Measurements from ENCODE around the gene ANKRD63. TPM values are rescaled to one million over a fixed set of nuclear protein-coding genes. Genes with fewer than 3 reads are reported as not detected.

The ANKRD63 gene
- total RNA-seq, 4 donors from 2014 or later, result not detected

- Histone ChIP-seq H3K36me3 (no peaks in the 10 kb centered on the region), H3K4me3 (no peak overlapping the region), H3K4me1 (no peaks in the 10 kb centered on the region), H3K27ac (no peak overlapping the region), H3K9me3 (no peaks in the 10 kb centered on the region), H3K27me3 (no peaks in the 10 kb centered on the region)
- no peak for TF ChIP-seq POLR2A (IDR thresholded peaks at IDR 0.05)
- TF ChIP-seq, protein P1, sequence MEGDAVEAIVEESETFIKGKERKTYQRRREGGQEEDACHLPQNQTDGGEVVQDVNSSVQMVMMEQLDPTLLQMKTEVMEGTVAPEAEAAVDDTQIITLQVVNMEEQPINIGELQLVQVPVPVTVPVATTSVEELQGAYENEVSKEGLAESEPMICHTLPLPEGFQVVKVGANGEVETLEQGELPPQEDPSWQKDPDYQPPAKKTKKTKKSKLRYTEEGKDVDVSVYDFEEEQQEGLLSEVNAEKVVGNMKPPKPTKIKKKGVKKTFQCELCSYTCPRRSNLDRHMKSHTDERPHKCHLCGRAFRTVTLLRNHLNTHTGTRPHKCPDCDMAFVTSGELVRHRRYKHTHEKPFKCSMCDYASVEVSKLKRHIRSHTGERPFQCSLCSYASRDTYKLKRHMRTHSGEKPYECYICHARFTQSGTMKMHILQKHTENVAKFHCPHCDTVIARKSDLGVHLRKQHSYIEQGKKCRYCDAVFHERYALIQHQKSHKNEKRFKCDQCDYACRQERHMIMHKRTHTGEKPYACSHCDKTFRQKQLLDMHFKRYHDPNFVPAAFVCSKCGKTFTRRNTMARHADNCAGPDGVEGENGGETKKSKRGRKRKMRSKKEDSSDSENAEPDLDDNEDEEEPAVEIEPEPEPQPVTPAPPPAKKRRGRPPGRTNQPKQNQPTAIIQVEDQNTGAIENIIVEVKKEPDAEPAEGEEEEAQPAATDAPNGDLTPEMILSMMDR (IDR thresholded peaks at IDR 0.05), result no peak
- DNase-seq, result no peak
Observed at GRCh38 chr15:40270246-40270995, 12.4 kb downstream of the ANKRD63 start.

GRCh38 chr15:40269604-40270003, 13.3 kb downstream of the ANKRD63 start:
- TF ChIP-seq POLR2A (IDR thresholded peaks at IDR 0.05), result no peak
- H3K9me3 ChIP-seq, result no peaks in the 10 kb centered on the region
- no peak overlapping the region for H3K4me3 ChIP-seq
- no peaks in the 10 kb centered on the region for H3K4me1 ChIP-seq
- no peak overlapping the region for H3K27ac ChIP-seq
- H3K27me3 ChIP-seq, result no peaks in the 10 kb centered on the region
- DNase-seq, result no peak
- H3K36me3 ChIP-seq, result no peaks in the 10 kb centered on the region

GRCh38 chr15:40267670-40268069, 15.2 kb downstream of the ANKRD63 start:
- Histone ChIP-seq H3K4me1 (no peaks in the 10 kb centered on the region), H3K36me3 (no peaks in the 10 kb centered on the region), H3K27ac (no peak overlapping the region), H3K9me3 (no peaks in the 10 kb centered on the region), H3K27me3 (no peaks in the 10 kb centered on the region), H3K4me3 (no peak overlapping the region)
- TF ChIP-seq, protein P1 (IDR thresholded peaks at IDR 0.05), result no peak
- TF ChIP-seq POLR2A (IDR thresholded peaks at IDR 0.05), result no peak
- DNase-seq, result no peak

- DNase-seq, result no peak
- no peak overlapping the region for H3K4me3 ChIP-seq
- H3K36me3 ChIP-seq, result no peaks in the 10 kb centered on the region
- no peaks in the 10 kb centered on the region for H3K27me3 ChIP-seq
- no peaks in the 10 kb centered on the region for H3K9me3 ChIP-seq
- TF ChIP-seq, protein P1 (IDR thresholded peaks at IDR 0.05), result no peak
- no peak for TF ChIP-seq POLR2A (IDR thresholded peaks at IDR 0.05)
- no peak overlapping the region for H3K27ac ChIP-seq
- no peaks in the 10 kb centered on the region for H3K4me1 ChIP-seq
Observed at GRCh38 chr15:40266828-40267304, 16.0 kb downstream of the ANKRD63 start.

GRCh38 chr15:40265875-40266274, 17.0 kb downstream of the ANKRD63 start:
- H3K36me3 ChIP-seq, result no peaks in the 10 kb centered on the region
- H3K27me3 ChIP-seq, result no peaks in the 10 kb centered on the region
- H3K4me3 ChIP-seq, result no peak overlapping the region
- no peak for DNase-seq
- H3K4me1 ChIP-seq, result no peaks in the 10 kb centered on the region
- TF ChIP-seq POLR2A (IDR thresholded peaks at IDR 0.05), result no peak
- TF ChIP-seq, protein P1 (IDR thresholded peaks at IDR 0.05), result no peak
- H3K9me3 ChIP-seq, result no peaks in the 10 kb centered on the region
- no peak overlapping the region for H3K27ac ChIP-seq

DNA sequence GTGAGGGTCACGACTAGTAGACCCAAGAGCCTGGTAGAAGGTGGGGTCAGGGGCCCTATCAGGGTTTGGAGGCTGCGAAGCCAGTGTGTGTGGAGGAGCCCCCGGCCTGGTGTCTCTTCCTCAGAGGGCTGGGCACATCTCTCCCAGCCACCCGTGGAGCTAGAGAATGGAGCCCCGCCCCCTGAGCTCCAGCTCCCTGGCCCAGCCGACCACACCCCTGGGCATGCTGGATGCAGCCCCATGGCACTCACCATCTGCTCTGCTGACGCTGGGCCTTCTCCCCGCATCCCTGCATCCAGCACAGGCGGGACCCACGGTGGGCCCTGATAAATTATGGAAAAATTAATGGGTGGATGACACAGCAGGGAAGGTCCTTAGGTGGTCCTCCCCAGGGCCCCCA, 17.5 kb downstream of the ANKRD63 start:
- no peaks in the 10 kb centered on the region for H3K27me3 ChIP-seq
- no peaks in the 10 kb centered on the region for H3K9me3 ChIP-seq
- H3K27ac ChIP-seq, result no peak overlapping the region
- no peak overlapping the region for H3K4me3 ChIP-seq
- no peaks in the 10 kb centered on the region for H3K4me1 ChIP-seq
- DNase-seq, result no peak
- no peak for TF ChIP-seq POLR2A (IDR thresholded peaks at IDR 0.05)
- TF ChIP-seq, protein P1 (IDR thresholded peaks at IDR 0.05), result no peak
- H3K36me3 ChIP-seq, result no peaks in the 10 kb centered on the region

All from Peyer's patch (tissue), 4 donors.